CD4-positive, alpha-beta T cell treated with Interleukin-4 for 1 hour (primary cell): ENCODE measurements around the gene SLC37A1.

ENCODE experiments used
- DNase-seq, 2 donors: peaks; one replicate each; pipeline ENCODE4 v3.0.0-alpha.2; 2020 to 2022

Gene SLC37A1

DNA sequence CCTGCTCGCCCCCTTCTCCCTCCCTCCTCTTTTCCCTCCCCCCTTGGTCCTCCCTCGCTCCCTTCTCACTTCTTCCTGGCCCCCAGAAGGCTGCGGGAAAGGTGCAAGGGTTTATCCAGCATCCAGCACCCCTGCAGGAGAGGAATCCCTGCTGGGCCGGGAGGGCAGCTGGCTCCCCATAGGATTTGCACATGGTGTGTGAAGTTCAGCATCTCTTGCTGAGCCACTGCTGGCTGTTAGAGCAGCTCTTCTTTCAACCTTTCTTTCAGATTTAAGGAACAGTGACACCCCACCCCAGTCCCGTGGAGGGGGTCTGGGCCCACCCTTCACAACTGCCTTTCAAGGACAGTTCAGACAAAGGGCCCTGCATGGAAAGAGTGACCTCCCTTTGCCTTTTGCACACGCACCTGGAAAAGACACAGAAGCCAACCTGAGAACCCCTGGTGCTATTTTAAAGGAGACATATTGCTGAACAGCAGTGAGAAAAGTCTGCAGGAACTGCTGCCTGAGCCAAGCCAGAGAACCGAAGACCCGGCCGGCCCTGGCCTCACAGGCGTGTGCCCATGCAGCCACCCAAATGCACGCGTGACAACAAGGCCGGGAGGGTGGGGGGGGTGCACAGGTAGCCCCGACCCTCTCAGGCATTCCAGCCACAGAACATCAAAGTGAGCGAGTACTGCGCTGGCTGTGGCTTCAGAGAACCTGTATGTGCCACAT is 66.6 kb downstream of the SLC37A1 start:
- no peak for DNase-seq

DNA sequence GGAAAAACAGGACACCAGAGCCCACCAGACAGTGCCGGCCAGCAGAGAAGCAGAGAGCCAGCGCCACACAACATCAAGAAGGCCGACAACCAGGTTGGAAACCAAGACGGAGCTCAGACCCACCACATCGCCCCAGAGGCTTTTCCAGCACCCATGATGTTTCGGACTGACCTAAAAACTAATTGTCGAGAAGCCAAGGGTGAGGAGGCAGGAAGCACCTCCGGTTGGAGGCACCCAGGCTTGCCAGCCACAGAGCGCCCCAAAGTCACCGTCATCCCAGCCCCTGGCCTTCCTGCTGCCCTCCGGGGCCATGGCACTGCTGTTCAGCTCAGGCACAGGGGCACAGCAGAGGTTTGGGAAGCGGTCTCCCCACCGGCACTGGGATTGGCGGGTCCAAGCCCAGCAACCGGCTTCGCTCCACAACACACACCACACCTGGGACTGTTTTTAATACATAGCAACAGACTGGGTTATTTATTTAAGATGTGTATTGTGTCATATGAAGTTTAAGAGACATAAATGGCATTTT is 67.2 kb downstream of the SLC37A1 start:
- no peak for DNase-seq

DNA sequence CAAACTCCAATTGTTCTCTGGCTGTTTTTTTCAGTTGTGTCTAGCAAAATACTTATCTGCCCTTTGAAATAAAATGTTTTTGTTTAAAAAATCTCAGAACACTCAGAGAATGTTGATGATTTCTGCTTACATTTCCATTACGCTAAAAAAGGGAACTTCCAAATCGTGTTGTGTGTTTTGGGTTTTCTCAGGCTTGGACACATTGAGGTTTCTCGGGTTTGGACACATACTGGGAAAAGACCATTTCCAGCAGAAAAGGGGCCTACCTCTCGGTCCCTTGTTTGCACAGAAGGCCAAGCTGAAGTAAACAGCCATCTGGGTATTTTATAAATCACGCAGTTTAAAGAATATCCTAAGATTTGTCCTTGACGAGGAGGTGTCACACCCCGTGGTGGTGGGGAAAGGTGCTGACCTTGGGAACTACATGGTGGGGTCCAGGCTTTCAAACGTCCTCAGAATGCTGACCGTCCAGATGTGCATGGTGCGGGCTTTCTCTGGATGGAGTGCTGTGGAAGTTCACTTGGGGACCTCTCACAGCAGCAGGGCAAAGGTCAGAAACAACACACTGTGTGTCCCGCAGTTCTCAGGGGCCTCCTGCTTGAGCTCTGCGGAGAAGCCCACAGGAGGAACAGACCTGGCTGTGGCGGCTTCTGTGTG is 67.8 kb downstream of the SLC37A1 start:
- DNase-seq = no peak

DNA sequence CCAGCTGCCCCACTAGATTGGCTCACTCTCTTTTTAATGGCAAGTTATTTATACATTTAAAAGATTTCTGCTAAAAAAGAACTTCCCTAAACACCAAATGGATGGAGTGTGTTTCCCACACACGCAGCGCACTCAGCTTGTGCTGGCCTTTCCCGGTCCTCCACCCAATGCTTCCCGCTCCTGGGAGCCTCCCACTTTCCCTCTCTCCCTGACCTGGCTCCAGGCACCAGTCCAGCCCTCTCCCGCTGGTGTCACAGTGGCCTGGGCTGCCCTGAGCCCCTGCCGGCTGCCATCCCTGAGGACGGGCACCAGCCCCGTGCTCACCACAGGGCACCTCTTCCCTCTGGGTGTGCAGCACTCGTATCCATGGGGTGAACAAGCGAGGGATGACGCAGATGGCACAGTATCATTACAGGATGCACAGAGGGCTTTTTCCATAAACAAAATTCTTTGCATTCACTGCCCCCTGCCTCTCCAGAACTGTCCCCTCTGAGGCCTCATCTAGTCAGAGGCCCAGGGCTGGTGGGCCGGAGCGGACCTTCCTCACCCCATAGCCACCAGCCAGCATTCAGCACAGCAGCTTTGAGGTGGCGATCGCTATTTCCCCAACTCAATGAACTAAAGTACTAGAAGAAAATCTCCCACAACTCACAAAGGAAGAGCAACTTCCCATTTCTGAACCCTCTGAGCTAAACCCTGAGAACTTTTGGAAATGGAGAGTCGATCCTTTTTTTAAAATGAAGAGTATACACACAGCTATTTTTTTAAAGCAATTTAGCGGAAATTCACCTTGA is 68.5 kb downstream of the SLC37A1 start:
- DNase-seq = no peak

DNA sequence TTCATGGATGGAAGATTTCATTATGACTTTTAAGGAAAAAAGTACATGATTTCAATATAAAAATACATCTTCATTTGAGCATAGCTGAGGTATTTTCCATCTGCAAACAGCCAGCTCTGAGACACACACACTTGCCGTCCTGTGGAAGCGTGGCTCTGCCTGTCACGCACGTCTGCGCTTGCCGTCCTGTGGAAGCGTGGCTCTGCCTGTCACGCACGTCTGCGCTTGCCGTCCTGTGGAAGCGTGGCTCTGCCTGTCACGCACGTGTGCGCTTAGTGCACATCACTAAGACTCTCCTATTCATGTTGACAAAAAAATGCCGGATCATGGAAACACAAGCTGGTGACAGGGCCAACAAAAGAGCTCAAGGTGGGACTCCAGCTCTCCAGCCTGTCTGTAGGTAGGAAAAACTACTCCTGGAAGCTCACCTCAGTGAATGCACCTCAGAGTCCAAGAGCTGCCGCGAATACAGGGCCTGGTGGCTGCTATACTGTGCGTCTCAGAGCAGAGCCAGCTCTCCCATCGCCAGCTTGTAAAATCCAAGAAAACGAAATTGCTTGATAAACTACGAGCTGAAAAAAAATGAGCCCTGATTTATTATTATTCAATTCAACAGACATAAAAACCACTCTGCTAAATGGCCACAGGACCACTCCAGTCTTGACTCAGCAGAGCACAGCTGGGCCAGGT is 69.3 kb downstream of the SLC37A1 start:
- no peak for DNase-seq

DNA sequence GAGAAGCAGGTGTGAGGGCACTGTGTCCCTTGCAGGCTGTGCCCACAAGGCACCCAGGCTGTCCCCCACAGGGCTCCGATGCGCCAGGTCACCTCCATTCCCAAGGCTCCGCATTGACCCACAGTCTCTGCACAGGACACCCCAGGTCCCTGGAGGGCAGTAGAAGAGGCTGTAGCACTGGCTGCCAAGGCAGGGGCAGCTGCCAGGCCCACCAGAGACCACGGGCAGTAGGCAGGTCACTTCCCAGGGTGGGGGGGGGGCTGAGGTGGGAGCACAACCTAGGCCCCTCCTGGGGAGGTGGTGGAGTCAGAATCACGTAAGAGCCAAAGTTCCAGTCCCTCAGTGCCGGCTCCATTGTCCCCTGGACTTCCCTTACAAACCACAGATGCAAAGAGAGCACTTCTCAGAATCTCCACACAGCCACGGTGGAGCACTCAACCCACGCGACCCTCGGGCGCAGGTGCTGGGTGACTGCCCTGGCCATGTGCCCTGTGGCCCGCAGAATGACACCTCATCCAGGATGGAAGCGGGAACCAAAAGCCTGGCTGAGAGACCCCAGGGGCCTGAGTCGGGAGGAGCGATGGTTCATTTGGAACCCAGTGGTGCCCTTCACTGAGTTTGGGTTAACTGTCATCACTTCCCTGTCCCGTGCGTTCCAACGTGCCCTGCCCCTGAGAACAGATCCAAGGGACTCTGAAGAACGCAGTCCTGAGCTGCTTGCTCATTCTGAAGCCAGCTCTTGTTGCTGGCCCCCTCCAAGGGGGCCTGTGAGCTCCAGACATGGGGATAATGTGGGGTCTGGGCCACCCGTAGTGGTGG is 70.0 kb downstream of the SLC37A1 start:
- DNase-seq = no peak

DNA sequence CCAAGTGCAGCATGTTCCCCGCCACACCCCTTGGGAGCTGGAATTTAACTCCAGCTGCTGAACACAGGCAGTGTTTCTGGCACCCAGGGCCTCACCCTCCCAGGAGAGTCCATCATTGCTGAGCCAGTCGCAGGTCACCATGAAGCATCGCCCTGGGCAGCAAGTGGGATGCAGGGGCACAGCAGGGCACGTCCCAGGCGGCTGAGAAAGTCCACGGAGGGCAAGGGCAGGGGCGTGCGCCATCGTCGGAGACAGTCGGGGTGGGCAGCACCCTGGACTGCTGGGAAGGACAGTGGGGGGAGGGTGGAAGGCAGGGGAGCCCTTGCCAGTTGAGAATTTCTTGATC is 70.6 kb downstream of the SLC37A1 start:
- no peak for DNase-seq

DNA sequence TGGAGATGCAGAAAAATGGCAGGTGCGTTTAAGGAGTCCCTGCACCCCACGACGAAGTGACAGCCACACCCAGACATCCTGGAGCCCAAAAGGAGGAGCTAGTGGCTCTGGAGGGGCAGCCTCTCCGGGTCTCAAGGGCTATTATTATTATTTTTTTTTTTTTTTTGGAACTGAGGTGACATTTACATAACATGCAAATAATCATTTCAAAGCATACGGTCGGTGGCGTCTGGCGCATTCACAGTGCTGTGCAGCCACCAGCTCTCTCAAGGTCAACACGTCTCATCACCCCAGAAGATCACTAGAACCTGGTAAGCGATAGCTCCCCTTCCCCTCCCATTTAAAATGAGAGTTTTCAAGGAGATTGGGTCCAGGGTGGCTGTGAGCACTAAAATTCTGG is 72.2 kb downstream of the SLC37A1 start:
- no peak for DNase-seq

DNA sequence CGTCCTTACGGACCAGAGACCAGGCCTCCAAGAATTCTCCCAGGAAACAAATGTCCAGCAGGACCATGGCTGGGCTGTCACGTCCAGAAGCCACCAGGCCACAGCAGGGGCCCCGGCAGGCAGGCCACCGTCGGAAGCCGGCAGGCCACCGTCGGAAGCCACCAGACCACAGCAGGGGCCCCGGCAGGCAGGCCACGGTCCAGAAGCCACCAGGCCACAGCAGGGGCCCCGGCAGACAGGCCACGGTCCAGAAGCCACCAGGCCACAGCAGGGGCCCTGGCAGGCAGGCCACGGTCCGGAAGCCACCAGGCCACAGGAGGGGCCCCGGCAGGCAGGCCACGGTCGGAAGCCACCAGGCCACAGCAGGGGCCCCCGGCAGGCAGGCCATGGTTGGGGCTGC is 72.8 kb downstream of the SLC37A1 start:
- no peak for DNase-seq

DNA sequence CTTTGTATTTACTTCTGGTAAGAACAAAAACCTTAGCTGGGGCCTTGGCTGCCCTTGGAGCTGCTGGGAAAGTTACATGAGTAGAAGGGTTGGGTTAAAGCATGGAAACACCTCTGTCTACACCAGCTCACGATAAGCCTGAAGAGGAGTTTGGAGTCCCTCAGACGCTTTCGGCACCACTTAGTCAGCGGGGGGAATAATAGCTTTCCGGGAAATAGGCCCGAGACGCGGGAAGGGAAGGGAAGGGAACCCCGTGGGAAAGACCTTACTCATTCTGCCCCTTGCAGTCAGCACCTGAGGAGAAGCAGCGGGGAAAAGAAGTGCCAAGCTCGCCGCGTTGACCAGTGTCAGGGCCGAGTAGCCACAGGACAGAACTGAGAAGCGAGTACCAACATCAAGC is 73.4 kb downstream of the SLC37A1 start:
- DNase-seq = no peak

DNA sequence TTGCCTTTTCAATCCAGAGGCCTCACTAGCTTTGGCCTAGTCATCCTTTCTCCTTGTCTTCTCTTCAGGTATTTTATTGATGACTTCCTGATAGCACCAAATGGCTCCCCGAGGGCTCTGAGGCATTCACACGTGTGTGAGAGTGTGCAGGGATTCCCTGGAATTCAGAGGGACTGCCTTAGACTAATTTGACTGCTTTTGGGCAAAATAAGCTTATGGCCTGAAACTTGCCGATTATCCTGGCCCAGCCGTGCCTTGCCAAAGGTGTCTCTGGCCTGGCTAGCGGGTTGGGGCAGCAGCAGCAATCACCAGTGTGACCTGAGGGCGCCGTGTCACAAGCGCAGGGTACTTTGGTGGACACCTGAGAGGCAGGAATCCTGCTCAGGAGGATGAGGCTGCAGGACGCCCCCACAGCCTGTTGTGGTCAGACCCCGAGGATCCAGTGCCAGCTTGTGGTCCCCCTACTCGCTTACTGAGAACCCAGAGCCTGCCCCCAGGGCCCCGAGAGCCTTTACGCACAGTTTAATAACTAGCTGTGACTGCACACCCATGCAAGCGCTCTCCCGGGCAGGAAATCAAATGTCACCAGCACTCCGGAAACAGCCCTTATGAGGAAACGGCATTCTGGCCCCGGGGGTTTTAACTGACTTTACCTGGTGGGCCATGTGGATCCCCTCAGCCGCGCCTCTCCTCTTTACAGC is 76.9 kb downstream of the SLC37A1 start:
- DNase-seq = peak in 1 of 2 donors; percentile 12

DNA sequence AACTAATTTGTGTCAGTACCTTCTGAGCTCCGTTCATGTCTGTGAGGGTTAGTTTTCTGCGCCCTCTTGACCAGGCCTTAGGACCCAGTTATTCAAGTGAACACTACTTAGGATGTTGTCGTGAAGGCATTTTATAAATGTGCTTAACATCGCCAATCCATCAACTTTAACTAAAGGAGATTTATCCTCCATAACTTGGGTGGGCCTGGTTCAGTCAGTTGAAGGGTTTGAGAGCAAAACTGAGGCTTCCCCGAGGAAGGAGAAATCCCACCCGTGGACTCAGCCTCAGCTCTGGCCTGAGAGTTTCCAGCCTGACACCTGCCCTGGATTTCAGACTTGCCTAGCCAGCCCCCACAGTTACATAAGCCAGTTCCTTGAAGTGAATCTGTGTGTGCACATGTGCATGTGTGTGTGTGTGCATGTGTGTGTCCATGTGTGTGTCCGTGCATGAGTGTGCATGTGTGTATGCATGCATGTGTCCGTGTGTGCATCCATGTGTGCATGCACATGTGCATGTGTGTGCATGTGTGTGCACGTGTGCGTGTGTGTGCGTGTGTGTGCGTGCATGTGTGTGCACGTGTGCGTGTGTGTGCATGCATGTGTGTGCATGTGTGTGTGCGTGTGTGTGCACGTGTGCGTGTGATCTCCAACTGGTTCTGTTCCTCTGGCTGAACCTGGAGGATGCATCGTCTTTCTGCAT is 77.7 kb downstream of the SLC37A1 start:
- DNase-seq = no peak

DNA sequence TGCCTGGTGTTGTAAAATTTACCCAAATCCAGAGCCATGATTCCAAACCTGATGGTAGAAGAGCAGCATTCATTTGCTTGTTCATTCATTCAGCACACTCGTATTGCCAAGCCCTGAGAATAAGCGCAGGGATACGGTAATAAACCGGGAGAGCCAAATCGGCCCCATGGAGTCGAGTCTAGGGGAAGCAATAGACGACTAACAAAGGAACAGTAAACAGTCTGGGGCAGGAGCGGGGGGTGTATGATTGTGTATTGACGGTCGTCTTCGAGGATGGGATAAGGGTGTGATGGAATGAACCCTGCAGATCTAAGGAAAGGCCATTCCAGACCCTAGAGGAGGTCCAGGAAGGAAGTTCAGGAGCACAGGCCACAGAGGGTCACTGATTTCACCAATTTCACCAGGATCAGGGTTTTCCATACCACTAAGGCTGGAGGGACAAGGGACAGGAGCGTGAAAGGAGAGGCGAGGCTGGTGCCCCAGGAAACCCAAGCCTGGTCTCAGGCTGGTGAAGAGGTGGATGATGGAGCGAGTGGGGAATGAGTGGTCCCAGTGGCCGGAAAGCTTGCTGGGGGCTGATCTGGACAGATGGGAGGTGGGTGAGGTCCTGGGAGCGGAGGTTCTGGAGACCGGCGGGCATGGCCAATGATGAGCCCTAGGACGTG is 78.6 kb downstream of the SLC37A1 start:
- no peak for DNase-seq

DNA sequence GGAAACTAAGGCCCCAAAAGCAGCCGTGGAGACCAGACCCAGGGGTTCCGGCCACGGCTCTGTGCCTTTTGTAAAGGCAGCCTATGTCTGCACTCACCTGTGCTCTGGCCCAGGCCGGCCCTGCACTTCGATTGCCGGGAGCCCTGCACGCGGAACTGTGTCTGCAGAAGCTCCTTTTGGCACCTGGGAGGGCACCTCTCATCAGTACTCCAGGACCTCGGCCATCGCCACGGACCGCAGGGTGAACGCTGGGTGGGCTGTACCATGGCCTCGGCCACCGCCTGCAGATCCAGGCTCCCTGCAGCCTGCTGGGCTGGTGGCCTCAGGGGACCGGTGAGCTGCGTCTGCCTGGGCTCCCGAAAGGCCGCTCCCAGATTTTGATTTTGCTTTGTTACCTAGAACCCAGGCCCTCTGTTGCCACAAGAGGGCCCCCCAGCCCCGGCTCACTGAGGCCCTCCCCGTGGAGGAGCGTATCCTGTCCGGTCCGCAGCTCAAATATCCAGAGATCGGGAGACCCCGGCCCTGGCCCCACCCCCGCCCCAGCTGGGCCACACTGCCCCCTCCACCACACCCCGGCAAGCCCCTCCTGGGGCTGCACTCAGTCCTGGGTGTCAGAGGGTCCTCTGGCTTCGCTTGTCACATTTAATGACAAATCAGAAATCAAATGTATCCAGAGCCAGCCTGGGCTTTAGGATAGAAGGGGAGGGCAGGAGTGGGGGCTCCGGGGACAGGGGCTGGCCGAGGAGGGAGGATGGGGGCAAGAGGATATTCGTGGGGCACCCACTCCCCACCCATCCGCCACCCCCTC is 79.6 kb downstream of the SLC37A1 start:
- DNase-seq = peak; percentile 59 to 64

DNA sequence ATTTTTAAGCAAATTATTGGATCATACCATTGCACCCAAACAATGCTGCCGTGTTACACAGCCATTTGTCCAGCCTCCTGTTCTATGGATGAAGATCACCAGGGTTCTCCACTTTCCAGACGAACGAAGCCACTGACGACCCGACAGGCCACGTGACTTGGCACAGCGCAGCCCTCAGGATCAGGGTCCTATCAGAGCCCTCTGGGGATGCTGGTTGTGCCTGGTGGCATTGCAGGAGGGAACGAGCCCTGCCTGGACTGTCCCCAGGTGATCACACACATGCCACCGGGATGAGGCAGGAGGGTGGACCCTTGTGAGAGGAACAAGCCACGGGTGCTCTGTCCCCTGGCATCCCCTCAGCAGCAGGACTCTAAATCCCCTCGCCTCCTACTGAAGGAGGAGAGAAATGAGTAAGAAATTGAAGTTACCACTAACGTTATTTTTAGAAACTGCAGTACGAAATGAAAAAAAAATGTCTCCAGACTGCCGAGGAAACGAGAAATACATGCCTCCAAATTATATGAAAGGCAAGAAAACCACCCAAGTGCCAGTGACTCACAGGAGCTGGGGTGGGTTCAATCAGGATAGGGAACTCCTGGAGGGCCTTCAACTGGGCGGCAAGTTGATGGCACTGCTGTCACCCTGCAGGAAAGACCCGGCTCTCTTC is 81.1 kb downstream of the SLC37A1 start:
- DNase-seq = no peak

DNA sequence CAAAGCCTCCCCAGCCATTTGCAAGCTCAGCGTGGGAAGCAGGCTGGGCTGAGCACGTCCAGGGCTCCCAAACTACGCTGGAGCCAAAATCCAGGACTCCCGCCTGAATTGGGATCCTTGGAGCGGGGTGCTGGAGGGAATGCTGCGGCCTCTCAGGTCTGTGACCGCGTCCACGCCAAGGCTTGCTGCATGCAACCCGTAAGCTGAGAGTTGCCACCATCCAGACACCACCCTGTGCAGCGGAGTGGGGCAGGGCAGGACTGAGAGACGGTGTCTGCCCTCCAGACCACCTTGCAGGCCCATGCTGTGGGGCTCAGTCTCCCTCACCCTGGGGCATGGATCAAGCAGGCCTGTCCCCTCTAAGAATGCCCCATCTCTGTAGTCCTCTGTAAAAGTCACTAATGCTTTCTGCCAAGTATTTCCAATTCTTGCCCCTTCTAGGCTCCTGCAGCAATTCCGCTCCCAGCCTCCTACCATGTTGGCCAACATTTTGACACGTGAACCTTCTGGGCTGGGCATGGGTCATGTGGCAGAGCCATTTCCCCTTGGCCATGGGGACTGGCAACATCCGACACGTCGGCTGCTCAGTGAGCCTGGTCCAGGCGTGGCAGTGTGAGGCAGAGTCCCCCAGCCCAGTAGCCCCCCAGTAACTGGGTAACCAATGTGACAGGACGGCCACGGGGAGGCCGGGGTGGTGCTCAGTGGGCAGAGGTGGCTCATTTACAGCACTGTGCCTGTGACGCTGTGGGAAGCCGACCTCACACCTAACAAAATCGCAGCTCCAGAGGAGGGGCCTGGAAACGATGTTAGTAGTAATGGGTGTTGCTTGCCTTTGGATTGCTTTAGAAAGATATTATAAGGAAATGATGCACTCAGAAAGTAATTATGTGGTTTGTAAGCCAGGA is 81.9 kb downstream of the SLC37A1 start:
- DNase-seq = no peak

DNA sequence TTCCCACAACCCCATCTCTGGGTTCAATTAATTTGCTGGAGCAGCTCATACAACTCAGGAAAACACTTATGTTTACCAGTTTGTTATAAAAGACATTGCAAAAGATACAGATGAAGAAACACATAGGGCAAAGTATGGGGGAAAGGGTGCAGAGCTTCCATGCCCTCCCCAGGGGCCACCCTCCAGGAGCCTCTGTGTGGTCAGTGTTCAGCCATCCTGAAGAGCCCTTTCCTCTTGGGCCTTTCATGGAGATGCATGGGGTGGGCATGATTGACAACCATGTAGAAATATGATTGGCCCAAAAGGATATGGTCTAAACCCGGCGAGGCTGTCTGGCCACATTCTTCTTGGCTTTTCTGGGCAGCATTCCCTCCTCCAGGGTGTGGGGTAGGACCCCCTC is 83.0 kb downstream of the SLC37A1 start:
- no peak for DNase-seq
